Frontal cortex (tissue), 4 donors: ENCODE measurements around the gene VRK2. TPM values are rescaled to one million over a fixed set of nuclear protein-coding genes. Genes with fewer than 3 reads are reported as not detected.
"Not testable (repeated sequence)": the region's sequence is repeated elsewhere in the genome, so short reads cannot be mapped to it uniquely, and the experiment has no call there.

ENCODE experiments used
- DNase-seq, 2 donors: peaks; one replicate each; pipeline ENCODE4 v3.0.0; 2012; ENCODE audit warnings: low spot score in 2 of 2
- FAIRE-seq: peaks from 2 replicates; lab custom pipeline; 2012; peaks lifted over from hg19 to GRCh38; lab: Jason Lieb, UNC
- total RNA-seq: library from RNA; depleted of rRNA; stranded (reverse); fragments of >200 nt; gene quantifications from one replicate; pipeline ENCODE4 v1.2.3, GENCODE V29; 2014
- donor health status: control.
- donor health status: control.
- donor health status: control.

VRK2 gene
- total RNA-seq, 1 donor from 2014 or later: 6.1 TPM

- DNase-seq (no peak), FAIRE-seq (no peak)
These were observed 52.6 kb downstream of the VRK2 start for GRCh38 chr2:58099096-58099769.

- DNase-seq (no peak), FAIRE-seq (no peak)
These were observed 54.9 kb downstream of the VRK2 start for GRCh38 chr2:58101500-58101899.

GRCh38 chr2:58106896-58107295 is 60.3 kb downstream of the VRK2 start:
- no peak for FAIRE-seq
- no peak for DNase-seq

- no peak for FAIRE-seq
- DNase-seq: no peak
These were observed 61.5 kb downstream of the VRK2 start for GRCh38 chr2:58107803-58108710.

- DNase-seq: no peak
- FAIRE-seq: no peak
These were observed 62.9 kb downstream of the VRK2 start for GRCh38 chr2:58109481-58109880.

- FAIRE-seq (no peak), DNase-seq (no peak)
These were observed 64.2 kb downstream of the VRK2 start for GRCh38 chr2:58110765-58111164.

GRCh38 chr2:58113563-58113962 is 67.0 kb downstream of the VRK2 start:
- not testable (repeated sequence) for FAIRE-seq, DNase-seq

- no peak for FAIRE-seq
- DNase-seq: no peak
These were observed 74.1 kb downstream of the VRK2 start for GRCh38 chr2:58120626-58121229.

GRCh38 chr2:58122040-58122439 is 75.4 kb downstream of the VRK2 start:
- no peak for FAIRE-seq

GRCh38 chr2:58122540-58122939 is 75.9 kb downstream of the VRK2 start:
- no peak for DNase-seq
- no peak for FAIRE-seq

More at GRCh38 chr2:58122040-58122439, 75.4 kb downstream of the VRK2 start:
- no peak for DNase-seq

- no peak for FAIRE-seq
- DNase-seq: no peak
These were observed 80.5 kb downstream of the VRK2 start for GRCh38 chr2:58127111-58127510.

- no peak for DNase-seq
- FAIRE-seq: no peak
These were observed 83.6 kb downstream of the VRK2 start for GRCh38 chr2:58130238-58130637.

GRCh38 chr2:58131191-58132011 is 84.8 kb downstream of the VRK2 start:
- FAIRE-seq: peak; percentile 91

GRCh38 chr2:58133395-58133794 is 86.8 kb downstream of the VRK2 start:
- FAIRE-seq (no peak), DNase-seq (no peak)

More at GRCh38 chr2:58131191-58132011, 84.8 kb downstream of the VRK2 start:
- DNase-seq: peak in 1 of 2 donors; percentile 13

GRCh38 chr2:58135861-58136260 is 89.3 kb downstream of the VRK2 start:
- FAIRE-seq (no peak), DNase-seq (no peak)

GRCh38 chr2:58137221-58137620 is 90.6 kb downstream of the VRK2 start:
- DNase-seq: no peak
- FAIRE-seq: no peak

- no peak for FAIRE-seq
- DNase-seq: no peak
These were observed 91.2 kb downstream of the VRK2 start for GRCh38 chr2:58137856-58138255.

- FAIRE-seq (no peak), DNase-seq (no peak)
These were observed 91.9 kb downstream of the VRK2 start for GRCh38 chr2:58138396-58139030.

GRCh38 chr2:58140508-58141072 is 94.0 kb downstream of the VRK2 start:
- FAIRE-seq (no peak), DNase-seq (no peak)
